Tibial artery (tissue), 4 donors: ENCODE data around the gene SORCS2.

Experiments used
- DNase-seq, 2 donors: peaks; one replicate each; pipeline ENCODE4 v3.0.0-alpha.2; 2019
- H3K27ac ChIP-seq, 2 donors: fragments of 200-600 bp; sonication (generic) in 1 of 2; 1 replicate in 1 of 2; 2 replicates in 1 of 2; pipeline ENCODE4 v1.5.1; 2018 to 2019; ENCODE audit warnings: mild to moderate bottlenecking in 1 of 2
- H3K27me3 ChIP-seq, 2 donors: fragments of 200-600 bp; sonication (generic) in 1 of 2; one replicate each; pipeline versions ENCODE4 v1.5.1 to v1.6.0; 2016 to 2019
- H3K36me3 ChIP-seq, 3 donors: fragments of 200-600 bp; sonication (generic) in 2 of 3; one replicate each; pipeline ENCODE4 v1.5.1; 2016 to 2019; ENCODE audit warnings: mild to moderate bottlenecking in 2 of 3
- H3K4me1 ChIP-seq, 4 donors: fragments of 200-600 bp; sonication (generic) in 2 of 4; 1 replicate in 3 of 4; 2 replicates in 1 of 4; pipeline ENCODE4 v1.5.1; 2016 to 2019
- H3K4me3 ChIP-seq, 2 donors: fragments of 200-600 bp; sonication (generic) in 1 of 2; 1 replicate in 1 of 2; 2 replicates in 1 of 2; pipeline ENCODE4 v1.5.1; 2018 to 2019; ENCODE audit warnings: mild to moderate bottlenecking in 2 of 2
- H3K9me3 ChIP-seq, 3 donors: fragments of 200-600 bp; sonication (generic) in 1 of 3; one replicate each; pipeline ENCODE4 v1.5.1; 2016 to 2019
- intact Hi-C: fragments of 100-400 bp; cut with DNase I; formaldehyde crosslinking; loops from one replicate; pipeline ENCODE4 v1.15.0; 2023; ENCODE audit warnings: low total_unique reads
- TF ChIP-seq, protein P1 (sequence below), 2 experiments: fragments of 200-600 bp in 1 of 2; fragments of 450-650 bp in 1 of 2; IDR thresholded peaks; one replicate each; pipeline ENCODE4 v1.5.1; 2017 to 2019; ENCODE audit warnings: antibody characterized with exemption in 2 of 2, mild to moderate bottlenecking in 1 of 2, moderate library complexity in 1 of 2

Gene SORCS2

GRCh38 chr4:7775396-7775795, 583.1 kb downstream of the SORCS2 start:
- Histone ChIP-seq H3K27me3 (no peaks in the 10 kb centered on the region), H3K9me3 (no peaks in the 10 kb centered on the region), H3K27ac (no peak overlapping the region), H3K4me1 (peaks cover 0 to 3% (median 0%) of the 10 kb centered on the region in 4 donors), H3K36me3 (peaks cover 31 to 75% (median 72%) of the 10 kb centered on the region in 3 donors), H3K4me3 (no peak overlapping the region)
- DNase-seq = no peak
- TF ChIP-seq, protein P1, sequence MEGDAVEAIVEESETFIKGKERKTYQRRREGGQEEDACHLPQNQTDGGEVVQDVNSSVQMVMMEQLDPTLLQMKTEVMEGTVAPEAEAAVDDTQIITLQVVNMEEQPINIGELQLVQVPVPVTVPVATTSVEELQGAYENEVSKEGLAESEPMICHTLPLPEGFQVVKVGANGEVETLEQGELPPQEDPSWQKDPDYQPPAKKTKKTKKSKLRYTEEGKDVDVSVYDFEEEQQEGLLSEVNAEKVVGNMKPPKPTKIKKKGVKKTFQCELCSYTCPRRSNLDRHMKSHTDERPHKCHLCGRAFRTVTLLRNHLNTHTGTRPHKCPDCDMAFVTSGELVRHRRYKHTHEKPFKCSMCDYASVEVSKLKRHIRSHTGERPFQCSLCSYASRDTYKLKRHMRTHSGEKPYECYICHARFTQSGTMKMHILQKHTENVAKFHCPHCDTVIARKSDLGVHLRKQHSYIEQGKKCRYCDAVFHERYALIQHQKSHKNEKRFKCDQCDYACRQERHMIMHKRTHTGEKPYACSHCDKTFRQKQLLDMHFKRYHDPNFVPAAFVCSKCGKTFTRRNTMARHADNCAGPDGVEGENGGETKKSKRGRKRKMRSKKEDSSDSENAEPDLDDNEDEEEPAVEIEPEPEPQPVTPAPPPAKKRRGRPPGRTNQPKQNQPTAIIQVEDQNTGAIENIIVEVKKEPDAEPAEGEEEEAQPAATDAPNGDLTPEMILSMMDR (IDR thresholded peaks at IDR 0.05) = no peak
- intact Hi-C loops = no loop called here

- no peak overlapping the region for H3K27ac ChIP-seq
- H3K36me3 ChIP-seq = peaks cover 23 to 60% (median 54%) of the 10 kb centered on the region in 3 donors
- TF ChIP-seq, protein P1 (IDR thresholded peaks at IDR 0.05) = no peak
- H3K9me3 ChIP-seq = no peaks in the 10 kb centered on the region
- H3K27me3 ChIP-seq = no peaks in the 10 kb centered on the region
- H3K4me3 ChIP-seq = no peak overlapping the region
- DNase-seq = peak in 1 of 2 donors; percentile 48
- peaks cover 0 to 16% (median 12%) of the 10 kb centered on the region in 4 donors for H3K4me1 ChIP-seq
- intact Hi-C loops = no loop called here
These were observed 584.8 kb downstream of the SORCS2 start for GRCh38 chr4:7777017-7777710.

- TF ChIP-seq, protein P1 (IDR thresholded peaks at IDR 0.05) = no peak
- peak in 1 of 2 donors; percentile 45 for DNase-seq
- intact Hi-C loops = no loop called here
- Histone ChIP-seq H3K9me3 (no peaks in the 10 kb centered on the region), H3K27ac (no peak overlapping the region), H3K36me3 (peaks cover 17 to 52% (median 46%) of the 10 kb centered on the region in 3 donors), H3K27me3 (no peaks in the 10 kb centered on the region), H3K4me1 (peaks cover 0 to 22% (median 17%) of the 10 kb centered on the region in 4 donors), H3K4me3 (no peak overlapping the region)
These were observed 585.7 kb downstream of the SORCS2 start for GRCh38 chr4:7777871-7778509.

- DNase-seq = peak in 1 of 2 donors; percentile 38
- Histone ChIP-seq H3K36me3 (peaks cover 14 to 47% (median 42%) of the 10 kb centered on the region in 3 donors), H3K27me3 (no peaks in the 10 kb centered on the region), H3K4me1 (peaks cover 0 to 28% (median 17%) of the 10 kb centered on the region in 4 donors), H3K27ac (peak overlapping the region in 1 of 2 donors; percentile 26), H3K4me3 (peak overlapping the region; percentile 19 to 22), H3K9me3 (no peaks in the 10 kb centered on the region)
- TF ChIP-seq, protein P1 (IDR thresholded peaks at IDR 0.05) = no peak
- intact Hi-C loops = no loop called here
These were observed 586.4 kb downstream of the SORCS2 start for GRCh38 chr4:7778510-7779431.

DNA sequence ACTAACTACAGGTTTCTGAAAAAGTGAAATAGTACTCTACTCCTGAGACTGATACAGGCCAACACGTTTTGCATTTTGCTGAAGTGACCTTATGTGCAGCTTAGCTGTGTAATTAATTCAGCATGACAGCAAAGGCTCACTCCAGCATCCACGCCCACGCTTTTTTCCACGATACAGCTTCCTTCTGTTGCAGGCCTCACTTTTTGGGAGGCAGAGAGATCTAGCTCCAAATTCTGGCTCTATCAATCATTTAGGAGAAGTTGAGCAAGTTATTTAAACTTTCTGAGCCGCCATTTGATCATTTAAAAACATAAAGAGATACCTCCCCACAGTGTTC, 587.1 kb downstream of the SORCS2 start:
- intact Hi-C loops = no loop called here
- DNase-seq = peak in 1 of 2 donors; percentile 15
- peak overlapping the region in 1 of 2 donors; percentile 19 for H3K4me3 ChIP-seq
- H3K36me3 ChIP-seq = peaks cover 10 to 45% (median 42%) of the 10 kb centered on the region in 3 donors
- TF ChIP-seq, protein P1 (IDR thresholded peaks at IDR 0.05) = no peak
- no peaks in the 10 kb centered on the region for H3K9me3 ChIP-seq
- H3K27ac ChIP-seq = peak overlapping the region in 1 of 2 donors; percentile 26
- H3K4me1 ChIP-seq = peaks cover 0 to 28% (median 17%) of the 10 kb centered on the region in 4 donors
- H3K27me3 ChIP-seq = no peaks in the 10 kb centered on the region
